Bronchial epithelial cell (primary cell): ENCODE measurements around the gene CA10. TPM values are rescaled to one million over a fixed set of nuclear protein-coding genes. Genes with fewer than 3 reads are reported as not detected.

Experiments used
- DNase-seq: peaks from one replicate; pipeline ENCODE4 v3.0.0-alpha.2; 2010; ENCODE audit warnings: low read depth
- FAIRE-seq: peaks from 2 replicates; lab custom pipeline; 2011; peaks lifted over from hg19 to GRCh38; lab: Jason Lieb, UNC
- H3K27me3 ChIP-seq: 2 replicates; pipeline ENCODE4 v1.5.1; 2011; ENCODE audit warnings: low read length; ENCODE audit not compliant: control insufficient read depth, insufficient read depth
- H3K36me3 ChIP-seq: 2 replicates; pipeline ENCODE4 v1.5.1; 2011; ENCODE audit warnings: low read length; ENCODE audit not compliant: control insufficient read depth, insufficient read depth
- H3K4me3 ChIP-seq: 2 replicates; pipeline ENCODE4 v1.5.1; 2011; ENCODE audit warnings: mild to moderate bottlenecking, low read depth, low read length, control low read depth
- total RNA-seq: library from RNA; depleted of rRNA; stranded (reverse); fragments of >200 nt; gene quantifications from 2 replicates; pipeline ENCODE4 v1.2.1, GENCODE V29; 2014
- TF ChIP-seq, protein P1 (sequence below): IDR thresholded peaks from 2 replicates; pipeline ENCODE4 v1.5.1; 2011; ENCODE audit warnings: mild to moderate bottlenecking, moderate library complexity, low read length, control low read depth, inconsistent platforms; ENCODE audit not compliant: insufficient read depth, severe bottlenecking

The CA10 gene
- total RNA-seq, 1 donor from 2014 or later: not detected

DNA sequence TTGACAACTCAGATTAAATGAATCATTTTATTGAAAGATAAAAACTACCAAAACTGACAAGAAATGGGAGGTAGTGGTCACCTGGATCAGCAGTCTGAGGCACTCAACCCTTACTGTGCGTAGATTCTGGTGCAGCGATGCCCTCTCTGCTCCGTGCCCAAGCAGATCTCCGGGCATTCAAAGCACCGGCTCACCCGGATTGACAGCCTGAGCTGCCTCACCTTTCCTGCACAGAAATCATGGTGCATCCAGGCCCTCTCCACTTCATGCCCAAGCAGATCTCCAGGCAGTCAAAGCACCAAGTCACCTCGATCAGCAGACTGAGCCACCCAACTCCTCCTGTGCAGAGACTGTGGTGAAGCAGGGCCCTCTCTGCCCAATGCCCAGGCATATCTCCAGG lies 196.8 kb downstream of the CA10 start:
- Histone ChIP-seq H3K4me3 (no peak overlapping the region), H3K36me3 (no peaks in the 10 kb centered on the region), H3K27me3 (no peaks in the 10 kb centered on the region)
- FAIRE-seq (no peak), DNase-seq (no peak)
- TF ChIP-seq, protein P1, sequence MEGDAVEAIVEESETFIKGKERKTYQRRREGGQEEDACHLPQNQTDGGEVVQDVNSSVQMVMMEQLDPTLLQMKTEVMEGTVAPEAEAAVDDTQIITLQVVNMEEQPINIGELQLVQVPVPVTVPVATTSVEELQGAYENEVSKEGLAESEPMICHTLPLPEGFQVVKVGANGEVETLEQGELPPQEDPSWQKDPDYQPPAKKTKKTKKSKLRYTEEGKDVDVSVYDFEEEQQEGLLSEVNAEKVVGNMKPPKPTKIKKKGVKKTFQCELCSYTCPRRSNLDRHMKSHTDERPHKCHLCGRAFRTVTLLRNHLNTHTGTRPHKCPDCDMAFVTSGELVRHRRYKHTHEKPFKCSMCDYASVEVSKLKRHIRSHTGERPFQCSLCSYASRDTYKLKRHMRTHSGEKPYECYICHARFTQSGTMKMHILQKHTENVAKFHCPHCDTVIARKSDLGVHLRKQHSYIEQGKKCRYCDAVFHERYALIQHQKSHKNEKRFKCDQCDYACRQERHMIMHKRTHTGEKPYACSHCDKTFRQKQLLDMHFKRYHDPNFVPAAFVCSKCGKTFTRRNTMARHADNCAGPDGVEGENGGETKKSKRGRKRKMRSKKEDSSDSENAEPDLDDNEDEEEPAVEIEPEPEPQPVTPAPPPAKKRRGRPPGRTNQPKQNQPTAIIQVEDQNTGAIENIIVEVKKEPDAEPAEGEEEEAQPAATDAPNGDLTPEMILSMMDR: no peak

DNA sequence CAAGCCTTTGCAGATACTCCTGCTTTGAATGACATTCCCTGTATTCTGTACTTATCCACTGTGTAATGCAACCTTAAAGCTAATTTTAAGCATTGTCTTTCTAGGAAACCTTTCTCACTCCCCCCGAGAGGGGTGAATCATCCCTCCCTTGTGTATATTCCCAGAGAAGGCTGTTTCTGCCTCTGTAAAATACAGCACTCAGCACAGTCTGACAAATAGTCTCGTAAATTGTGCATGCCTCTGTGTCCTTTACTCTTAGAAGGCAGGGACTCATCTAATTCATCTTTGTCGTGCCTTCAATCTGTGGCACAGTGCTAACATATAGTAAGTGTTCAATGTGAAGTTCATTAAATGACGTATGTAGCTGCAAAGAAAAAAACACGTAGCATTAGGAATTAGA lies 200.7 kb downstream of the CA10 start:
- Histone ChIP-seq H3K36me3 (no peaks in the 10 kb centered on the region), H3K4me3 (no peak overlapping the region), H3K27me3 (no peaks in the 10 kb centered on the region)
- no peak for DNase-seq
- FAIRE-seq: no peak
- TF ChIP-seq, protein P1: no peak

DNA sequence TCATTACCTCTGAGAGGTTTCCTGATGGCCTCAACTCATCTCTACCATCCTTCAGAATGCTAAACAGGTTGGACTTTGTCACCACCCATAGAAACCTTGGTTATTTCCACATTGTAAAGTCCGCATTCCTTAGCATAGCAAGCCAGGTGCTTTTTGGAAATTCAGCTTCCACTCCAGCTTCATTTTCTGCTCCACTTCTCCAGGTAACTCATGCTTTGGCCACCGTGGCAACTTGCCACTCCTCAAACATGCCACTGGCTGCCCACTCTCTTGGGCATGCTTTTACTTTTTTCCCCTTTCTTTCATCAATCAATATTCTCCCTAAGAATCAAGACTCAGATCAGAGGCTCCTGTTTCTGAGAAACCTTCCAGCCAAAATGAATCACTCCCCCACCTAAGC lies 203.3 kb downstream of the CA10 start:
- Histone ChIP-seq H3K27me3 (no peaks in the 10 kb centered on the region), H3K4me3 (no peak overlapping the region), H3K36me3 (no peaks in the 10 kb centered on the region)
- no peak for DNase-seq
- no peak for FAIRE-seq
- TF ChIP-seq, protein P1: no peak

DNA sequence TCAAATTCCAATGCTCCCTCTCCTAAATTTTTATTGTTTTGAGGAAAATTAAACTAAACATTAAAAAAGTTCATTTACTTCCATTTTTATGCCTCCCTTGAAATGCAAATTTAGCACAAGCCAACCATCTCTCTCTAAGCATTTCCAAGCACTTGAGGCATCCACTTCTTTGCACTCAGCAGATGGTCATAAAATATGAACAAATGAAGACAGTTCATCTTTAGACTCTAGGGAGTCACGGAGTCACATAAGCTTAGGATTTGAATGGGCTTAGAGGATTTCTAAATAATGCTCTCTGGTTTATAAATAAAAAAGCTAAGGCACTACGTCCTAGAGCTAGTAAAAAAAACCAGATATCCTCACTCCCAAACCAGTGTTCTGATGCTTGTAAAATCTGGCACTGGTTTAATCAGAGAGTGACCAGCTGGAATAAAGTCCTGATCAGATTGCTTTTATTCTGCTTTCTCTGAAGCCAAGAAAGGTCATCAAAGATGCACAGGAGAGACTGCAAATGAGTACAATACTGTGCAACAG lies 204.2 kb downstream of the CA10 start:
- Histone ChIP-seq H3K27me3 (no peaks in the 10 kb centered on the region), H3K36me3 (no peaks in the 10 kb centered on the region), H3K4me3 (no peak overlapping the region)
- FAIRE-seq (no peak), DNase-seq (no peak)
- TF ChIP-seq, protein P1: no peak

DNA sequence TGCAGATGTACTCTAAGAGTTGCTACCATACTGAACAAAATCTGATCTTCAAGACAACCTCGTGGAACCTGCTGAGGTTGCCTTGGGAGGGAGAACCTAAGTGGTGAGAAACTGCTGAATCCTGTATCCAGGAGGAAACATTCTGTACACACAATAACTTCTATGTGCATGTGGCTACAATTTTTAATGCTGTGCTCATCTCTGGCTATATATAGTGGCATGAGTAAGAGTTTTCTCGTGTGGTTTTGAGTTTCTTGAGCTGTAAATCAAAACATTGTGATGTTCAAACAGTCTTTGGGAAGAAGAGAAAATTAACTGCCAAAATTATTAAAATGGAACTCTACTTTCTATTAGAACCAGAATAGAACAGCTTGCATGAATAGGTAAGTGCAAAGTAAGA lies 206.8 kb downstream of the CA10 start:
- no peak overlapping the region for H3K4me3 ChIP-seq
- peak; percentile 29 for DNase-seq
- FAIRE-seq: no peak
- H3K27me3 ChIP-seq: no peaks in the 10 kb centered on the region
- TF ChIP-seq, protein P1: no peak
- H3K36me3 ChIP-seq: no peaks in the 10 kb centered on the region

DNA sequence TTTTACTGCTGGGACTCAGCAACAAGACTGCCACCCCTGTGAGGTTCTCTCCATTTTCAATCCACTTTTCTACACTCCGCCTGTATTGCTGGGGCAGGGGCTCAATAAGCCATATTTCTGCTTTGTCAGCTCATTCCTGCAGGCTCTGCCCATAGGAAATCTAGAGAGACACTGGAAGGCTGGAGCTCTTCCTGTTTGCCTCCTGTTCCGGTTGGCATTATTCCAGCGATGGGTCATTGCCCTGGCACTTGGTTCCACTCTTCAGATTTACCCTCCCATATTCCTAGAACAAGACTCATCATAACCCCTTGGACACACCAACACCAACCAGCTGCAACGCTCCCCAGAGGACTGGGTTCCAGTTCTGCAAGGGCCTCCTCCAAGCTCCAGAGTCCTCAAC lies 210.4 kb downstream of the CA10 start:
- Histone ChIP-seq H3K27me3 (no peaks in the 10 kb centered on the region), H3K36me3 (no peaks in the 10 kb centered on the region), H3K4me3 (no peak overlapping the region)
- TF ChIP-seq, protein P1: no peak
- DNase-seq (peak; percentile 51), FAIRE-seq (no peak)
